Measurements from ENCODE around the gene DYNC1H1.
A peak's percentile ranks its signal among the peaks of the same experiment; 100 is the strongest.
"Not testable (repeated sequence)": the region's sequence is repeated elsewhere in the genome, so short reads cannot be mapped to it uniquely, and the experiment has no call there.

DYNC1H1 gene

GRCh38 chr14:101965770-101966722, 1.7 kb downstream of the DYNC1H1 start:
- no peak for DNase-seq (ENCODE audit: low read depth)

- DNase-seq (ENCODE audit: low read depth): no peak
Measured at GRCh38 chr14:101966742-101967141, 2.4 kb downstream of the DYNC1H1 start.

GRCh38 chr14:101968186-101968585, 3.8 kb downstream of the DYNC1H1 start:
- DNase-seq (ENCODE audit: low read depth): no peak

- DNase-seq (ENCODE audit: low read depth): no peak
Measured at GRCh38 chr14:101969481-101969880, 5.1 kb downstream of the DYNC1H1 start.

GRCh38 chr14:101970830-101971400, 6.5 kb downstream of the DYNC1H1 start:
- no peak for DNase-seq (ENCODE audit: low read depth)

- DNase-seq (ENCODE audit: low read depth): not testable (repeated sequence)
Measured at GRCh38 chr14:101971458-101971857, 7.1 kb downstream of the DYNC1H1 start.

- peak; percentile 99 for DNase-seq (ENCODE audit: low read depth)
Measured at GRCh38 chr14:101972126-101972866, 7.9 kb downstream of the DYNC1H1 start.

GRCh38 chr14:101973356-101973755, 9.0 kb downstream of the DYNC1H1 start:
- DNase-seq (ENCODE audit: low read depth): no peak

- DNase-seq (ENCODE audit: low read depth): no peak
Measured at GRCh38 chr14:101975231-101975630, 10.9 kb downstream of the DYNC1H1 start.

GRCh38 chr14:101977311-101978071, 13.1 kb downstream of the DYNC1H1 start:
- DNase-seq (ENCODE audit: low read depth): peak; percentile 27

- no peak for DNase-seq (ENCODE audit: low read depth)
Measured at GRCh38 chr14:101979666-101980065, 15.3 kb downstream of the DYNC1H1 start.

GRCh38 chr14:101980251-101980650, 15.9 kb downstream of the DYNC1H1 start:
- no peak for DNase-seq (ENCODE audit: low read depth)

- peak; percentile 98 for DNase-seq (ENCODE audit: low read depth)
Measured at GRCh38 chr14:101980700-101981099, 16.3 kb downstream of the DYNC1H1 start.

- DNase-seq (ENCODE audit: low read depth): no peak
Measured at GRCh38 chr14:101982621-101983020, 18.2 kb downstream of the DYNC1H1 start.

GRCh38 chr14:101984831-101985230, 20.5 kb downstream of the DYNC1H1 start:
- DNase-seq (ENCODE audit: low read depth): not testable (repeated sequence)

- no peak for DNase-seq (ENCODE audit: low read depth)
Measured at GRCh38 chr14:101985957-101986356, 21.6 kb downstream of the DYNC1H1 start.

- no peak for DNase-seq (ENCODE audit: low read depth)
Measured at GRCh38 chr14:101986953-101987352, 22.6 kb downstream of the DYNC1H1 start.

- no peak for DNase-seq (ENCODE audit: low read depth)
Measured at GRCh38 chr14:101988377-101988776, 24.0 kb downstream of the DYNC1H1 start.

- DNase-seq (ENCODE audit: low read depth): no peak
Measured at GRCh38 chr14:101991352-101991751, 27.0 kb downstream of the DYNC1H1 start.

- no peak for DNase-seq (ENCODE audit: low read depth)
Measured at GRCh38 chr14:101992708-101993107, 28.3 kb downstream of the DYNC1H1 start.

GRCh38 chr14:101997429-101998336, 33.3 kb downstream of the DYNC1H1 start:
- no peak for DNase-seq (ENCODE audit: low read depth)
